NOMO-1 (cell line): ENCODE measurements around the gene PRR20A.
"Not testable (repeated sequence)": the region's sequence is repeated elsewhere in the genome, so short reads cannot be mapped to it uniquely, and the experiment has no call there.

Experiments used
- DNase-seq, 2 experiments: peaks; one replicate each; lab custom pipeline; 2025; ENCODE audit not compliant: unreplicated experiment in 2 of 2; lab: John Stamatoyannopoulos, UW

PRR20A gene

DNA sequence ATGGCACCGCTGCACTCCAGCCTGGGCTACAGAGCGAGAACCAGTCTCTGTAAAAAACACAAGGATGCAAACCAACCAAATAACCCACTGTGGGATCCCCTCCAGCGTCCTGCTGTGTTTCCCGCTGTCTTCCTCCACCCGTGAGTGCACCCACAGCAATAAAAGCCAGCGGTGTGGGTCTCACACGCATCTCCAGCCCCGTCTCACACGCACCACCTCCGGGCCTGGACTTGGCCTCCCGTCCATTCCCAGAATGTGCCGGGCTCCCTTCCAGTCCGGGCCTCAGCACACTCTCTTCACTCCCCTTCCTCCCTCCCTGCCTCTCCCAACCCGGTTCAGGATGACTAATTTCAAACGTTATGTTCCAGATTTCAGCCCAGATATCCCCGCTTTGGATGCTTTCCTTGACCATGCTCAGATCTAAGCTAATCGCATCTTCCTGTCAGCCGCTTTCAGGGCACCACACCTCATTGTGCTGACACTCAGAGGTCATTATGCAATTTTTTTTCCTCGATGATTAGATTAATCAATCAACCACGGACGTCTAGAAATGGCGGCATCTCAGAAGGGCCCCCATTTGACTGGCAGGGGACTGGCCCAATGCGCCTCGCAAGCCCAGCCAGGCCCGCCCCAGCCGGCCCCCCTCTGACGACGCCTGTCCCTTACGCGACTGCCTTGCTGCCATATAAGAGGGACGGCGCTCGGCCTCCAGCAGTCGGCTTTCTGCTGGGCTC lies at the start of gene PRR20A:
PRR20A (plus strand) TSS at position 684 of the 734 bp plus-strand sequence. CDS start 387 bp downstream, outside the sequence.
- DNase-seq, result not testable (repeated sequence)

DNA sequence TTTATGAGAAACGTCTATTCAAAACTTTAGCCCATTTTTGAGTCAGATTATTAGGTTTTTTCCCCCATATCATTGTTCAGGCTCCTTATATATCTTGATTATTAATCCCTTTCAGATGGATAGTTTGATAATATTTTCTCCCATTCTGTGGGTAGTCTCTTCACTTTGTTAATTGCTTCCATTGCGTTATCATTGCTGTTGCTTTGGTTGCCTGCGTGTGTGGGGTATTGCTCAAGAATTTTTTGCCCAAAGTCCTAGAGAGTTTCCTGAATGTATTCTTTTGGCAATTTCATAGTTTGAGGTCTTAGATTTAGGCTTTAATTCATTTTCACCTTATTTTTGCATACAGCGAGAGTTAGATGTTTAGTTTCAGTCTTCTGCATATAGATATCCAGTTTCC lies 25.8 kb upstream of the PRR20A start:
- no peak for DNase-seq

- no peak for DNase-seq
Observed at GRCh38 chr13:57123681-57124080, 17.0 kb upstream of the PRR20A start.

DNA sequence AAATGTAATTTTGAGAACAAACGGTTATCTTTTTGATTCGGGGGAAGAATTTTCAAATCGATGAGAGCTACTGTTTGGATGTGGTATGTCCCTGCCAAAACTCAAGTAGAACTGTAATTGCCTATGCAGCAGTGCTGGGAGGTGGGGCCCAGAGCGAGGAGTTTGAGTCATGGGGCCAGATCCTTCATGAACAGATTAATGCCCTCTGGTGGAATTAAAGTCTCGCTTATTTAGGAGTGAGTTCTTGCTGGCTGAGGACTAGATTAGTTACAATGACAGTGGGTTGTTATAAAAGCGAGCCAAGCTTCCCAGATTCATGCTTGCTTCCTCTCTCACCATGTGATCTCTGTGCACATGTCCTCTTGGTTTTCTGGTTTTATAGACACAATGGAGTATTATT lies 11.8 kb upstream of the PRR20A start:
- no peak for DNase-seq

DNA sequence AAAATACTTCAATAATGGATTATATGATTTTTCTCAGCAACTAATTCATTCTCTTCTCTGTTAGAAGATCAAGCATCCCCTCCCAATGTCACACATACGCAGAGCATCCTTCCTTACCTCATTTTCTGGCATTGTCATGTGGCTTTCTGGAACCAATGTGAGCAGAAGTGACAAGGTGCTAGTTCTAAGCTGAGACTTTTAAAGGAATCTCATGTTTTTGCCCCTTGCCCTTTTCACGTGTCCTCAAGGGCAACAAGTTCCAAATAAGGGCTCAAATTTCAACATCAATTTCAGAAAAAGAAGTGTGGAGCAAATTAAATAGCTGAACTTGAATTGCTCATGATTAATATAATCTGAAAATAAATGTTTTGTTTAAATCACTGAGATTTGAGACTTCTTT lies 4.6 kb upstream of the PRR20A start:
- DNase-seq, result no peak

DNA sequence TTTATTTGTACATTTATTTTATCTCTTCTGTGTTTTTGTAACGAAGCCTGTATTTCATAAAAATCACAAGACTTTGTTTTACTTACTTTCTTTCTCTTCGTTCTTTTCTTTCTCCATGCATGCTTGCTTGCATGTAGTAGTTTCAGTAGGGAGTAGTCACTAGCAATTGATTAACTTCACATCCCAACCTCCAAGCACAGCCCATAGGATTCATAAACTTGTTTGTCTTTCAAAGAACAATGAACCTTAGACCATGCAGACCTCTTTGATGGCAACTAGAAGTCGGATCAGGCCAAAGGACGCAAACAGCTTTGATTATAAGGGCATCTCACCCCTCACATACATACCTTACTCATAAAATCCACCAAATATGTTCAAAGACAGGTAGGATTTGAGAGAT lies 3.1 kb upstream of the PRR20A start:
- DNase-seq, result no peak

DNA sequence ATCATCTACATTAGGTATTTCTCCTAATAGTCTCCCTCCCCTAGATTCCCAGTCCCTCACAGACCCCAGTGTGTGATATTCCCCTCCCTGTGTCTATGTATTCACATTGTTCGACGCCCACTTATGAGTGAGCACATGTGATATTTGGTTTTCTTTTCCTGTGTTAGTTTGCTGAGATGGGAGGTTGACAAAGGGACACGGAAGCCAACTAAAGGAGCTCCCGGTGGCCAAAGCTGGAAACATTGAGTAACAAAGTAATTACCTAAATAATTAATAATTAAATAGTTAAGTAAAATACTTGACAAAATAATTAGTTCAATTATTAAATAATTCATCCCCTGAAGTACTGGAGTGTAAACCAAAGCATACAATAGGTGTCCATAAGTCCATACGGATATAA lies 1.7 kb upstream of the PRR20A start:
- DNase-seq, result no peak

GRCh38 chr13:57139781-57140180 lies 937 bp upstream of the PRR20A start:
- DNase-seq, result not testable (repeated sequence)

DNA sequence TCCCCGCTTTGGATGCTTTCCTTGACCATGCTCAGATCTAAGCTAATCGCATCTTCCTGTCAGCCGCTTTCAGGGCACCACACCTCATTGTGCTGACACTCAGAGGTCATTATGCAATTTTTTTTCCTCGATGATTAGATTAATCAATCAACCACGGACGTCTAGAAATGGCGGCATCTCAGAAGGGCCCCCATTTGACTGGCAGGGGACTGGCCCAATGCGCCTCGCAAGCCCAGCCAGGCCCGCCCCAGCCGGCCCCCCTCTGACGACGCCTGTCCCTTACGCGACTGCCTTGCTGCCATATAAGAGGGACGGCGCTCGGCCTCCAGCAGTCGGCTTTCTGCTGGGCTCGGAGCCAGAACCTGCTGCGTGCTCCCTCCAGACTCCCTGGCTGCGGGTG lies 6.5 kb downstream of the PRR20A start, which contains the start of gene PRR20B:
PRR20B (plus strand) TSS at position 301 of the 400 bp plus-strand sequence. CDS start 387 bp downstream, outside the sequence.
- not testable (repeated sequence) for DNase-seq

DNA sequence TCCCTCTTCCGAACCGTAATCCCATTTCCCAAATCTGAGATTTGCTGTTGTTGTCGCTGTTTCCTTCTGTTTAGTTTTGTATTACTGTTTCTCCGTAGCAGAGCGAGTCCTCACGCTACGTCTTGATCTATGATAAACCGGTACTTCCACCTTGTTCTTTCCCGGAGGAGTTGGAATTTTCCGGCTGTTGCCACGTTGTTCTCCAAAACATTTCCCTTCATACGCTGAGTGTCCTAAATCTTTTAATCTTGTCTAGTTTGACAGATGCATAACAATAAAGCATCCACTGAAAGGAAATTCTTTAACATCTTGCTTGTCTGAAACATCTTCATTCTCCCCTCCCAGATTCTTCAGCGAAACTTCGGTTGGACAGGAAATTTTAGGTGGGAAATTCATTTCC lies 7.4 kb downstream of the PRR20A start:
- DNase-seq, result not testable (repeated sequence)

DNA sequence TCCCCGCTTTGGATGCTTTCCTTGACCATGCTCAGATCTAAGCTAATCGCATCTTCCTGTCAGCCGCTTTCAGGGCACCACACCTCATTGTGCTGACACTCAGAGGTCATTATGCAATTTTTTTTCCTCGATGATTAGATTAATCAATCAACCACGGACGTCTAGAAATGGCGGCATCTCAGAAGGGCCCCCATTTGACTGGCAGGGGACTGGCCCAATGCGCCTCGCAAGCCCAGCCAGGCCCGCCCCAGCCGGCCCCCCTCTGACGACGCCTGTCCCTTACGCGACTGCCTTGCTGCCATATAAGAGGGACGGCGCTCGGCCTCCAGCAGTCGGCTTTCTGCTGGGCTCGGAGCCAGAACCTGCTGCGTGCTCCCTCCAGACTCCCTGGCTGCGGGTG lies 13.0 kb downstream of the PRR20A start, which contains the start of gene PRR20C:
PRR20C (plus strand) TSS at position 301 of the 400 bp plus-strand sequence. CDS start 387 bp downstream, outside the sequence.
- not testable (repeated sequence) for DNase-seq

DNA sequence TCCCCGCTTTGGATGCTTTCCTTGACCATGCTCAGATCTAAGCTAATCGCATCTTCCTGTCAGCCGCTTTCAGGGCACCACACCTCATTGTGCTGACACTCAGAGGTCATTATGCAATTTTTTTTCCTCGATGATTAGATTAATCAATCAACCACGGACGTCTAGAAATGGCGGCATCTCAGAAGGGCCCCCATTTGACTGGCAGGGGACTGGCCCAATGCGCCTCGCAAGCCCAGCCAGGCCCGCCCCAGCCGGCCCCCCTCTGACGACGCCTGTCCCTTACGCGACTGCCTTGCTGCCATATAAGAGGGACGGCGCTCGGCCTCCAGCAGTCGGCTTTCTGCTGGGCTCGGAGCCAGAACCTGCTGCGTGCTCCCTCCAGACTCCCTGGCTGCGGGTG lies 19.6 kb downstream of the PRR20A start, which contains the start of gene PRR20D:
PRR20D (plus strand) TSS at position 301 of the 400 bp plus-strand sequence. CDS start 387 bp downstream, outside the sequence.
- DNase-seq, result not testable (repeated sequence)

DNA sequence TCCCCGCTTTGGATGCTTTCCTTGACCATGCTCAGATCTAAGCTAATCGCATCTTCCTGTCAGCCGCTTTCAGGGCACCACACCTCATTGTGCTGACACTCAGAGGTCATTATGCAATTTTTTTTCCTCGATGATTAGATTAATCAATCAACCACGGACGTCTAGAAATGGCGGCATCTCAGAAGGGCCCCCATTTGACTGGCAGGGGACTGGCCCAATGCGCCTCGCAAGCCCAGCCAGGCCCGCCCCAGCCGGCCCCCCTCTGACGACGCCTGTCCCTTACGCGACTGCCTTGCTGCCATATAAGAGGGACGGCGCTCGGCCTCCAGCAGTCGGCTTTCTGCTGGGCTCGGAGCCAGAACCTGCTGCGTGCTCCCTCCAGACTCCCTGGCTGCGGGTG lies 26.2 kb downstream of the PRR20A start, which contains the start of gene PRR20E:
PRR20E (plus strand) TSS at position 301 of the 400 bp plus-strand sequence. CDS start 387 bp downstream, outside the sequence.
- DNase-seq, result not testable (repeated sequence)

DNA sequence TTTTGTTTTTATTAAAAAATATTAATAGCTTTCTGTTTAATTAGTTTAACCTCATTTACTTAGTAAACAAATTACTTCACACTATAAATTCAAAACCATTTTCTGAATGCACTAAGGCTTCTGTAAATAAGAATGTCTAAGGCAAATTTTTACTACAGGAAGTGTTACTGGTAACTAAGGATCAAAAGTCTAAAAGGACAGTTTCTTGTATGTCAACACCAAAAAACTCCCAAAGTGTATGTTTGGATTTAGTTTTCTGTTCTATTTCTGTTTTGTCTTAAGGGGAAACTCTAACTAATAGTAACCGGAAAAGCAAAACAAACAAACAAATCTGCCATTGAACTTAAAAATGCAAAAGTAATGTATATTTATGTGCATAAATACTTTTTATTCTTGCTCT lies 50.9 kb downstream of the PRR20A start:
- no peak for DNase-seq
